GM21381 (cell line): ENCODE results near the gene PTRH1.

Source experiments
- ATAC-seq: cut with Tn5 transposase; IDR thresholded peaks from one replicate; pipeline ENCODE4 v1.9.1; 2021; ENCODE audit warnings: mild to moderate bottlenecking, moderate library complexity; ENCODE audit not compliant: unreplicated experiment

The PTRH1 gene

GRCh38 chr9:127698386-127698785, 17.1 kb downstream of the PTRH1 start:
- no peak for ATAC-seq

- ATAC-seq: no peak
These were observed 17.9 kb downstream of the PTRH1 start for GRCh38 chr9:127697575-127697974.

GRCh38 chr9:127694890-127695720, 20.4 kb downstream of the PTRH1 start:
- ATAC-seq: no peak

GRCh38 chr9:127693697-127694096, 21.8 kb downstream of the PTRH1 start:
- no peak for ATAC-seq

GRCh38 chr9:127693143-127693542, 22.3 kb downstream of the PTRH1 start:
- ATAC-seq: no peak

- no peak for ATAC-seq
These were observed 23.4 kb downstream of the PTRH1 start for GRCh38 chr9:127692071-127692470.

- no peak for ATAC-seq
These were observed 24.7 kb downstream of the PTRH1 start for GRCh38 chr9:127690735-127691134.

- no peak for ATAC-seq
These were observed 26.0 kb downstream of the PTRH1 start for GRCh38 chr9:127689329-127690000.

- no peak for ATAC-seq
These were observed 28.7 kb downstream of the PTRH1 start for GRCh38 chr9:127686461-127687393.

GRCh38 chr9:127684576-127684975, 30.9 kb downstream of the PTRH1 start:
- no peak for ATAC-seq

- no peak for ATAC-seq
These were observed 31.7 kb downstream of the PTRH1 start for GRCh38 chr9:127683723-127684122.

GRCh38 chr9:127682351-127683136, 32.9 kb downstream of the PTRH1 start:
- no peak for ATAC-seq

- ATAC-seq: no peak
These were observed 34.6 kb downstream of the PTRH1 start for GRCh38 chr9:127680846-127681245.

GRCh38 chr9:127680226-127680625, 35.2 kb downstream of the PTRH1 start:
- no peak for ATAC-seq

- no peak for ATAC-seq
These were observed 36.0 kb downstream of the PTRH1 start for GRCh38 chr9:127679506-127679905.

GRCh38 chr9:127676638-127677037, 38.8 kb downstream of the PTRH1 start:
- no peak for ATAC-seq

- ATAC-seq: no peak
These were observed 42.2 kb downstream of the PTRH1 start for GRCh38 chr9:127673234-127673633.

- ATAC-seq: no peak
These were observed 47.6 kb downstream of the PTRH1 start for GRCh38 chr9:127667906-127668305.

- no peak for ATAC-seq
These were observed 48.2 kb downstream of the PTRH1 start for GRCh38 chr9:127667127-127667844.
